Keratinocyte (primary cell): ENCODE results near the gene SLC9A3. TPM values are rescaled to one million over a fixed set of nuclear protein-coding genes. Genes with fewer than 3 reads are reported as not detected.

Experiments
- DNase-seq: peaks from one replicate; pipeline ENCODE4 v3.0.0-alpha.2; 2011; ENCODE audit warnings: low read depth, missing footprints, low spot score
- FAIRE-seq: peaks from 2 replicates; lab custom pipeline; 2011; peaks lifted over from hg19 to GRCh38; lab: Jason Lieb, UNC
- H2AFZ ChIP-seq: 2 replicates; pipeline ENCODE4 v1.6.0; 2012; ENCODE audit warnings: low read length, control low read depth, inconsistent platforms; ENCODE audit not compliant: control insufficient read depth
- H3K27ac ChIP-seq: 2 replicates; pipeline ENCODE4 v1.5.1; 2011; ENCODE audit warnings: low read length; ENCODE audit not compliant: control insufficient read depth, insufficient read depth
- H3K27me3 ChIP-seq: 3 replicates; pipeline ENCODE4 v1.6.0; 2011; ENCODE audit warnings: low read length; ENCODE audit not compliant: control insufficient read depth, insufficient read depth; ENCODE audit errors: extremely low read depth
- H3K36me3 ChIP-seq, 2 experiments: 2 replicates in 1 of 2; 3 replicates in 1 of 2; pipeline ENCODE4 v1.5.1; 2011; ENCODE audit warnings: low read length in 2 of 2, mild to moderate bottlenecking in 1 of 2; ENCODE audit not compliant: control insufficient read depth in 2 of 2, insufficient read depth in 2 of 2; ENCODE audit errors: extremely low read depth in 1 of 2
- H3K4me1 ChIP-seq: 3 replicates; pipeline ENCODE4 v1.5.1; 2011; ENCODE audit warnings: low read length; ENCODE audit not compliant: control insufficient read depth, insufficient read depth; ENCODE audit errors: extremely low read depth
- H3K4me2 ChIP-seq: 3 replicates; pipeline ENCODE4 v1.6.0; 2011; ENCODE audit warnings: low read depth, low read length; ENCODE audit not compliant: control insufficient read depth, insufficient read depth; ENCODE audit errors: extremely low read depth
- H3K4me3 ChIP-seq, 3 experiments: fragments of 200-600 bp in 1 of 3; sonication (generic) in 1 of 3; 2 replicates in 2 of 3; 3 replicates in 1 of 3; pipeline ENCODE4 v1.5.1; 2011 to 2016; ENCODE audit warnings: low read length in 3 of 3, mild to moderate bottlenecking in 3 of 3, control low read depth in 2 of 3, inconsistent platforms in 1 of 3, low read depth in 1 of 3, mixed read lengths in 1 of 3, mixed run types in 1 of 3, moderate library complexity in 1 of 3; ENCODE audit not compliant: control insufficient read depth in 2 of 3, insufficient read depth in 2 of 3; ENCODE audit errors: extremely low read depth in 1 of 3
- H3K79me2 ChIP-seq: 2 replicates; pipeline ENCODE4 v1.6.0; 2012; ENCODE audit warnings: low read length; ENCODE audit not compliant: control insufficient read depth, insufficient read depth
- H3K9ac ChIP-seq: 3 replicates; pipeline ENCODE4 v1.6.0; 2011; ENCODE audit warnings: low read length; ENCODE audit not compliant: control insufficient read depth, insufficient read depth; ENCODE audit errors: extremely low read depth
- H3K9me1 ChIP-seq: 3 replicates; pipeline ENCODE4 v1.6.0; 2011; ENCODE audit warnings: low read length; ENCODE audit not compliant: control insufficient read depth, insufficient read depth; ENCODE audit errors: extremely low read depth
- H3K9me3 ChIP-seq: 2 replicates; pipeline ENCODE4 v1.5.1; 2012; ENCODE audit warnings: low read depth, low read length; ENCODE audit not compliant: control insufficient read depth
- H4K20me1 ChIP-seq: 3 replicates; pipeline ENCODE4 v1.6.0; 2011; ENCODE audit warnings: low read length; ENCODE audit not compliant: control insufficient read depth, insufficient read depth; ENCODE audit errors: extremely low read depth
- CTCF ChIP-seq, 3 experiments: IDR thresholded peaks in 1 of 3; conservative IDR thresholded peaks in 1 of 3; optimal IDR thresholded peaks in 1 of 3; 2 replicates in 2 of 3; 3 replicates in 1 of 3; pipeline versions ENCODE3 to v1.5.1; 2011; ENCODE audit warnings: low read length in 3 of 3, mild to moderate bottlenecking in 3 of 3, moderate library complexity in 2 of 3, control low read depth in 1 of 3, inconsistent platforms in 1 of 3; ENCODE audit not compliant: insufficient read depth in 2 of 3; ENCODE audit errors: extremely low read depth in 1 of 3
- EZH2 ChIP-seq: IDR thresholded peaks from one replicate; pipeline ENCODE4 v1.6.1; 2012; ENCODE audit warnings: inconsistent platforms, mild to moderate bottlenecking, low read length, moderate library complexity
- dilution Hi-C: fragments of 300-500 bp; cut with MboI; formaldehyde crosslinking; loops from one replicate; pipeline ENCODE4 v1.7.0; 2020; ENCODE audit warnings: low sequenced_read_pairs; ENCODE audit not compliant: extremely low pct_ligation_motif_present
- polyA plus RNA-seq, 5 experiments: library from polyadenylated mRNA; depleted of rRNA in 3 of 5; stranded (reverse) in 3 of 5; stranded (forward) in 1 of 5; unstranded in 1 of 5; fragments of >200 nt; gene quantifications; 1 replicate in 1 of 5; 2 replicates in 3 of 5; 3 replicates in 1 of 5; pipeline versions ENCODE4 v1.2.1 to v1.2.3, GENCODE V29; 2011 to 2012; ENCODE audit warnings: missing spikeins in 2 of 5, low read depth in 1 of 5, low replicate concordance in 1 of 5

SLC9A3 gene
- polyA plus RNA-seq, 1 donor (not counting 4 experiments of a cell fraction or from before 2014, with no cell fraction given) = 0.55 TPM

GRCh38 chr5:485113-485945, 38.9 kb downstream of the SLC9A3 start:
- no peak for FAIRE-seq
- H3K4me2 ChIP-seq = no peak overlapping the region
- dilution Hi-C loops = no loop called here

GRCh38 chr5:484556-484955, 39.7 kb downstream of the SLC9A3 start:
- no peak for FAIRE-seq
- dilution Hi-C loops = no loop called here
- H3K79me2 ChIP-seq = no peaks in the 10 kb centered on the region

More at GRCh38 chr5:485113-485945, 38.9 kb downstream of the SLC9A3 start:
- peaks cover 13% of the 10 kb centered on the region for H3K27me3 ChIP-seq
- no peak for TF ChIP-seq CTCF (optimal IDR thresholded peaks at IDR 0.05 in 1 of 3, IDR thresholded peaks at IDR 0.05 in 1 of 3, conservative IDR thresholded peaks at IDR 0.05 in 1 of 3; ENCODE audit: extremely low read depth in 1 of 3, insufficient read depth in 2 of 3, low read length in 3 of 3)
- no peak for TF ChIP-seq EZH2
- no peak overlapping the region for H2AFZ ChIP-seq
- H3K9me3 ChIP-seq = no peaks in the 10 kb centered on the region
- no peak overlapping the region for H3K9ac ChIP-seq
- H4K20me1 ChIP-seq = no peaks in the 10 kb centered on the region
- DNase-seq = no peak
- H3K9me1 ChIP-seq = no peaks in the 10 kb centered on the region
- H3K4me3 ChIP-seq = no peak overlapping the region
- H3K36me3 ChIP-seq = no peaks in the 10 kb centered on the region
- no peak overlapping the region for H3K27ac ChIP-seq
- no peaks in the 10 kb centered on the region for H3K79me2 ChIP-seq
- no peaks in the 10 kb centered on the region for H3K4me1 ChIP-seq

More at GRCh38 chr5:484556-484955, 39.7 kb downstream of the SLC9A3 start:
- no peak for DNase-seq
- no peak overlapping the region for H2AFZ ChIP-seq
- no peaks in the 10 kb centered on the region for H3K36me3 ChIP-seq
- no peak overlapping the region for H3K4me3 ChIP-seq
- H3K4me2 ChIP-seq = no peak overlapping the region
- TF ChIP-seq CTCF (optimal IDR thresholded peaks at IDR 0.05 in 1 of 3, IDR thresholded peaks at IDR 0.05 in 1 of 3, conservative IDR thresholded peaks at IDR 0.05 in 1 of 3; ENCODE audit: extremely low read depth in 1 of 3, insufficient read depth in 2 of 3, low read length in 3 of 3) (no peak), EZH2 (no peak)
- H4K20me1 ChIP-seq = no peaks in the 10 kb centered on the region
- peaks cover 13% of the 10 kb centered on the region for H3K27me3 ChIP-seq
- no peaks in the 10 kb centered on the region for H3K4me1 ChIP-seq
- no peak overlapping the region for H3K27ac ChIP-seq
- no peaks in the 10 kb centered on the region for H3K9me3 ChIP-seq
- no peaks in the 10 kb centered on the region for H3K9me1 ChIP-seq
- H3K9ac ChIP-seq = no peak overlapping the region
